ENCODE data around the gene KIAA0930. TPM values are rescaled to one million over a fixed set of nuclear protein-coding genes. Genes with fewer than 3 reads are reported as not detected.
A peak's percentile ranks its signal among the peaks of the same experiment; 100 is the strongest.

KIAA0930 gene
- 99.4 TPM for polyA plus RNA-seq (2013, experiment 1 of 2)
- 104 TPM for polyA plus RNA-seq (2013, experiment 2 of 2)

DNA sequence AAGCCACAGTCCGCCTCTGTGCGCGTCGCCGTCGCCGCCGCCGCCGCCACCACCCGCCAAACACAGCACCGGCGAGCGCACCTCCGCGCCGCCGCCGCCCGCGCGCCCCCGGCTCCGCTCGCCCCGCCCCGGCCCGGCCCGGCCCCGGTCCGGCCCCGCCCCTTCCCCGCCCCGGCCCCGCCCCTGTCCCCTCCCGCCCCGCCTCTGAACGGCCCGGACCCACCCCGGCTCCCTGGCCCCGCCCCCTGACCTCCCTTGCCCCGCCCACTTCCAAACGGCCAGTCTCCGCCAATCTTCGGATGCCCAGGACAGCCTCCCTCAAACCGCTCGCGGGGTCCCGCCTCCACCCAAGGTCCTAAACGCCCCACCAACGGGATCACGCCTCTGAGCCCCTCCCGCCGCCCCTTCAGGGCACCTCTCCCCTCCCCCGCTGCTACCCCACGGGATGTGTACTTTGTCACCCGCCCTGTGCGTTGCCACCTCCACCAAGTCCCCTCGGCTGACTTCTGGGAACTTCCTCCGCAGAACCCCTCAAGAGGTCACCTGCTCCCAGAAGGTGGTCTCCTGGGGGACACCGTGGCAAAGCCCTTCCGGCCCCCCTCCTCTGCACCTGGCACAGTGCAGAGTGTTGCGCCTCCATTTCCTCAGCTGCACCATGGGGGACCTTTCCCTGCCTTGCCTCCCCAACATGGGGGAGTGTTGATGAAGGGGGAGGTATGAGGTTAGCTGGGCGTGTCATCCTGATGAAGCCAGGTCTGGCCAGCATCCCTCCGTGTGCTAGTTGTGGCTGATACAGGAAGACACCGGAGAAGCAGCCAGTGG is at the start of gene KIAA0930:
KIAA0930 (minus strand) TSS at position 85 of the 822 bp plus-strand sequence. CDS start 191 bp downstream, outside the sequence.
- Histone ChIP-seq H3K23ac (ENCODE audit: low read length in 2 of 2) (peak within 1 kb of the TSS in 1 of 2 experiments; percentile 90), H2BK12ac (ENCODE audit: low read length in 2 of 2) (peak within 1 kb of the TSS; percentile 11 to 79), H3K9ac (ENCODE audit: low read length) (peak within 1 kb of the TSS; percentile 81), H3K36me3 (ENCODE audit: control insufficient read depth in 1 of 2, insufficient read depth in 2 of 2, low read depth in 1 of 2, low read length in 2 of 2) (peaks cover 3 to 15% of the 10 kb centered on the region in 2 experiments), H3K4me2 (ENCODE audit: low read length, poor library complexity, severe bottlenecking) (peak within 1 kb of the TSS; percentile 92), H3K4ac (ENCODE audit: low read depth in 1 of 2, low read length in 2 of 2) (peak within 1 kb of the TSS in 1 of 2 experiments; percentile 56), H2AFZ (ENCODE audit: low read depth, low read length) (peak within 1 kb of the TSS; percentile 21), H3K14ac (ENCODE audit: low read length in 2 of 2) (peak within 1 kb of the TSS in 1 of 2 experiments; percentile 61), H3K79me1 (replicated peaks; ENCODE audit: low read length, poor library complexity, severe bottlenecking) (peaks cover 32% of the 10 kb centered on the region), H3K27me3 (ENCODE audit: control insufficient read depth in 1 of 2, insufficient read depth in 1 of 2, low read length in 2 of 2) (no peaks in the 10 kb centered on the region), H4K91ac (ENCODE audit: low read length) (peak within 1 kb of the TSS; percentile 53), H3K27ac (ENCODE audit: low read length, poor library complexity, severe bottlenecking) (no peak within 1 kb of the TSS), H3K4me1 (ENCODE audit: control insufficient read depth, insufficient read depth, low read depth, low read length) (peaks cover 22% of the 10 kb centered on the region), H3K18ac (ENCODE audit: low read depth in 1 of 2, low read length in 2 of 2) (peak within 1 kb of the TSS; percentile 17 to 50), H2AK5ac (ENCODE audit: low read length, severe bottlenecking) (peak within 1 kb of the TSS; percentile 37), H2BK5ac (ENCODE audit: low read depth, low read length, poor library complexity, severe bottlenecking) (no peak within 1 kb of the TSS), H2BK15ac (ENCODE audit: low read depth, poor library complexity, severe bottlenecking) (peak within 1 kb of the TSS; percentile 50), H3K9me3 (ENCODE audit: control insufficient read depth, low read length) (no peaks in the 10 kb centered on the region), H4K8ac (ENCODE audit: low read length) (peak within 1 kb of the TSS; percentile 30), H2BK120ac (ENCODE audit: low read depth, low read length) (peak within 1 kb of the TSS; percentile 11), H3K4me3 (ENCODE audit: insufficient read depth in 1 of 2, low read depth in 1 of 2, low read length in 2 of 2) (peak within 1 kb of the TSS; percentile 72 to 88)
- peak; percentile 74 for DNase-seq
- whole genome bisulfite sequencing: 6% methylated on average over 26 of the region's 66 CpGs

DNA sequence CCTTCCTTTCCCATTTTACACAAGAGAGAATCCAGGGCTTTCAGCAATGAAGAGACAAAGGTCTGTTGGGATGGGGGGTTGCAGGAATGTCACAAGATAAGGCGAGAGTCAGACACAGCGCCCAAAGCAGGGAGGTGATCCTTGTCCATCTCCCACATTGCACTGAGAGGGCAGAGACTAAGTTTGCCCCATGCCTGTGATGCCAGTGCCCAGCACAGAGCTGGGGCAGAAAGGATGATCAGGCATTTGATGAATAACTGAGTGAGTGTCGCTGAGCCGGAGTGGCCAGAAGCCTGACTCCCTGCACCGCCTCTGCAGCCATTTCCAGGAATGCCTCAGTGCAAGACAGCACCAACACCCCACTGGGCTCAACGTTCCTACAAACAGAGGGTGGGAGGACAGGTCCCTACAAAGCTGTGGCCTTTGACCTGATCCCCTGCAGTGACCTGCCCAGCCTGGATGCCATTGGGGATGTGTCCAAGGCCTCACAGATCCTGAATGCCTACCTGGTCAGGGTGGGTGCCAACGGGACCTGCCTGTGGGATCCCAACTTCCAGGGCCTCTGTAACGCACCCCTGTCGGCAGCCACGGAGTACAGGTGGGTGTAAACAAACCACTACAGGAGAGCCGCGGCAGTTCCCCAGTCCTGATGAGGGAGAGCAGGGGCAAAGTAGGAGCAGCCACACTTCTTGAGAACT is 46.3 kb upstream of the KIAA0930 start:
- no peak for DNase-seq
- Histone ChIP-seq H3K4me2 (ENCODE audit: low read length, poor library complexity, severe bottlenecking) (no peak overlapping the region), H2BK12ac (ENCODE audit: low read length in 2 of 2) (no peak overlapping the region), H2BK5ac (ENCODE audit: low read depth, low read length, poor library complexity, severe bottlenecking) (no peak overlapping the region), H3K4ac (ENCODE audit: low read depth in 1 of 2, low read length in 2 of 2) (no peak overlapping the region), H3K27ac (ENCODE audit: low read length, poor library complexity, severe bottlenecking) (no peak overlapping the region), H3K18ac (ENCODE audit: low read depth in 1 of 2, low read length in 2 of 2) (no peak overlapping the region), H3K9me3 (ENCODE audit: control insufficient read depth, low read length) (no peaks in the 10 kb centered on the region), H3K4me3 (ENCODE audit: insufficient read depth in 1 of 2, low read depth in 1 of 2, low read length in 2 of 2) (no peak overlapping the region), H2BK120ac (ENCODE audit: low read depth, low read length) (no peak overlapping the region), H4K8ac (ENCODE audit: low read length) (no peak overlapping the region), H3K4me1 (ENCODE audit: control insufficient read depth, insufficient read depth, low read depth, low read length) (peaks cover 21% of the 10 kb centered on the region), H4K91ac (ENCODE audit: low read length) (no peak overlapping the region), H2BK15ac (ENCODE audit: low read depth, poor library complexity, severe bottlenecking) (no peak overlapping the region), H3K14ac (ENCODE audit: low read length in 2 of 2) (no peak overlapping the region), H3K27me3 (ENCODE audit: control insufficient read depth in 1 of 2, insufficient read depth in 1 of 2, low read length in 2 of 2) (peaks cover 36 to 70% of the 10 kb centered on the region in 2 experiments), H3K36me3 (ENCODE audit: control insufficient read depth in 1 of 2, insufficient read depth in 2 of 2, low read depth in 1 of 2, low read length in 2 of 2) (no peaks in the 10 kb centered on the region), H2AK5ac (ENCODE audit: low read length, severe bottlenecking) (no peak overlapping the region), H2AFZ (ENCODE audit: low read depth, low read length) (no peak overlapping the region), H3K23ac (ENCODE audit: low read length in 2 of 2) (no peak overlapping the region), H3K9ac (ENCODE audit: low read length) (no peak overlapping the region), H3K79me1 (replicated peaks; ENCODE audit: low read length, poor library complexity, severe bottlenecking) (no peaks in the 10 kb centered on the region)
- WGBS: 80% methylated on average over 12 of the region's 12 CpGs

DNA sequence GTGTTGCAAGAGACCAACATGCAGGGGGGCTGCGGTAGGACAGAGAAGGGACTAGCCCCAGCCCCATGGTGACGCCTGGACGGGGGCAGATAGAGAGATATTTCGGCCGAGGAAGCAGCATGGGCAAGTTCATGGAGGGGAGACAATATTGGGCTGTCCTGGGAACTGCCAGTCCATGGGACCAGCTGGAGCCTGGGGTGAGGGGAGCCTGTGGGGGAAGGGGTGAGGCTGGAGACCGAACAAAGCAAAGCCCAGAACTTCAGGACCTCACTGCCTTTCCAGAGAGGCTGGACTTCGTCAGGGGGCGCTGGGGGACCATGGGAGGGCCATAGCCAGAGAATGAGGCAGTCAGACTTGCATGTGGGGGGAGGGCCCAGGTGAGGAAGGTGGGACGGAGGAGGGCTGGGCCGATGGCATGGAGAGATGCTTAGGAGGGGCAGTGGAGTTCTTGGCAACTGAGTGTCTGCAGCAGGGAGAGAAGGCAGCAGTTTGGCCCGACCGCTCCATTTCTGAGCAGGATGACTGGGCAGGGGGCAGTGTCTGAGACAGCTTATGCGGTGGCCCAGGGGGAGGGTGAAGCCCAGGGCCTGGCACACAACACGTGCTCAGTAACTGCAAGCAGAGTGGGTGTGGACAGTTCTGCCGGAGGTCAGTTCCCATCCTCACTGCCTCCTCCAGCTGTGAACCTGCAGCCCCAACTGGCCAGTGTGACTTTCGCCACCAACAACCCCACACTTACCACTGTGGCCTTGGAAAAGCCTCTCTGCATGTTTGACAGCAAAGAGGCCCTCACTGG is 44.8 kb upstream of the KIAA0930 start:
- Histone ChIP-seq H3K4me2 (ENCODE audit: low read length, poor library complexity, severe bottlenecking) (peak overlapping the region; percentile 77), H4K91ac (ENCODE audit: low read length) (no peak overlapping the region), H2AFZ (ENCODE audit: low read depth, low read length) (no peak overlapping the region), H2AK5ac (ENCODE audit: low read length, severe bottlenecking) (no peak overlapping the region), H3K9ac (ENCODE audit: low read length) (no peak overlapping the region), H3K18ac (ENCODE audit: low read depth in 1 of 2, low read length in 2 of 2) (peak overlapping the region in 1 of 2 experiments; percentile 8), H3K36me3 (ENCODE audit: control insufficient read depth in 1 of 2, insufficient read depth in 2 of 2, low read depth in 1 of 2, low read length in 2 of 2) (no peaks in the 10 kb centered on the region), H3K9me3 (ENCODE audit: control insufficient read depth, low read length) (no peaks in the 10 kb centered on the region), H3K27ac (ENCODE audit: low read length, poor library complexity, severe bottlenecking) (no peak overlapping the region), H3K14ac (ENCODE audit: low read length in 2 of 2) (no peak overlapping the region), H2BK15ac (ENCODE audit: low read depth, poor library complexity, severe bottlenecking) (peak overlapping the region; percentile 35), H3K4me1 (ENCODE audit: control insufficient read depth, insufficient read depth, low read depth, low read length) (peaks cover 13% of the 10 kb centered on the region), H4K8ac (ENCODE audit: low read length) (no peak overlapping the region), H2BK120ac (ENCODE audit: low read depth, low read length) (no peak overlapping the region), H3K27me3 (ENCODE audit: control insufficient read depth in 1 of 2, insufficient read depth in 1 of 2, low read length in 2 of 2) (peaks cover 32 to 59% of the 10 kb centered on the region in 2 experiments), H3K23ac (ENCODE audit: low read length in 2 of 2) (no peak overlapping the region), H3K79me1 (replicated peaks; ENCODE audit: low read length, poor library complexity, severe bottlenecking) (no peaks in the 10 kb centered on the region), H2BK12ac (ENCODE audit: low read length in 2 of 2) (no peak overlapping the region), H3K4me3 (ENCODE audit: insufficient read depth in 1 of 2, low read depth in 1 of 2, low read length in 2 of 2) (no peak overlapping the region), H2BK5ac (ENCODE audit: low read depth, low read length, poor library complexity, severe bottlenecking) (no peak overlapping the region), H3K4ac (ENCODE audit: low read depth in 1 of 2, low read length in 2 of 2) (no peak overlapping the region)
- no peak for DNase-seq
- 37% methylated on average over 16 of the region's 16 CpGs for WGBS

Data from mesenchymal stem cell (in vitro differentiated cells and primary cell).